Upper lobe of left lung (tissue), 6 donors: ENCODE data around the gene SAFB. TPM values are rescaled to one million over a fixed set of nuclear protein-coding genes. Genes with fewer than 3 reads are reported as not detected.
A peak's percentile ranks its signal among the peaks of the same experiment; 100 is the strongest.

Experiments used
- ATAC-seq, 2 donors: fragments of 200-7000 bp; cut with Tn5 transposase; one replicate each; pipeline ENCODE4 v1.9.1; 2022; ENCODE audit warnings: mild to moderate bottlenecking in 2 of 2, moderate library complexity in 2 of 2; ENCODE audit not compliant: low FRiP score in 2 of 2
- DNase-seq, 2 donors: peaks; one replicate each; pipeline ENCODE4 v3.0.0-alpha.2; 2019 to 2020
- H3K27ac ChIP-seq, 4 donors: fragments of 200-600 bp; sonication (generic); one replicate each; pipeline ENCODE4 v1.5.1; 2016 to 2019
- H3K27me3 ChIP-seq, 4 donors: fragments of 200-600 bp; sonication (generic); one replicate each; pipeline ENCODE4 v1.5.1; 2017 to 2019
- H3K36me3 ChIP-seq, 4 donors: fragments of 200-600 bp; sonication (generic); one replicate each; pipeline ENCODE4 v1.5.1; 2016 to 2019
- H3K4me1 ChIP-seq, 4 donors: fragments of 200-600 bp; sonication (generic); one replicate each; pipeline ENCODE4 v1.5.1; 2018 to 2019
- H3K4me3 ChIP-seq, 4 donors: fragments of 200-600 bp; sonication (generic); one replicate each; pipeline ENCODE4 v1.5.1; 2017 to 2019; ENCODE audit warnings: mild to moderate bottlenecking in 2 of 4, moderate library complexity in 1 of 4
- H3K9me3 ChIP-seq, 4 donors: fragments of 200-600 bp; sonication (generic); one replicate each; pipeline ENCODE4 v1.5.1; 2018 to 2019
- EP300 ChIP-seq, 4 donors: sonication (generic); formaldehyde crosslinking; IDR thresholded peaks; one replicate each; pipeline ENCODE4 v1.5.1; 2017; ENCODE audit warnings: antibody characterized with exemption in 4 of 4, control low read depth in 2 of 4
- POLR2A ChIP-seq, 4 donors: fragments of 450-650 bp; IDR thresholded peaks; one replicate each; pipeline ENCODE4 v1.5.1; 2016 to 2017; ENCODE audit warnings: antibody characterized with exemption in 4 of 4, mild to moderate bottlenecking in 2 of 4
- POLR2AphosphoS5 ChIP-seq, 2 donors: sonication (generic); formaldehyde crosslinking; IDR thresholded peaks; one replicate each; pipeline ENCODE4 v1.5.1; 2017; ENCODE audit warnings: antibody characterized with exemption in 2 of 2
- WGBS, 2 donors: methylation state at CpG; one replicate each; pipeline ENCODE4 v1.1.5; 2017 to 2018; 5-methylcytosine and 5-hydroxymethylcytosine counted together
- total RNA-seq, 6 donors: library from RNA; depleted of rRNA in 4 of 6; stranded (reverse); fragments of >200 nt in 4 of 6; gene quantifications; one replicate each; pipeline versions ENCODE4 v1.1.0 to v1.2.1, GENCODE V29; 2016 to 2021
- TF ChIP-seq, protein P1 (sequence below), 6 experiments: fragments of 450-650 bp in 4 of 6; fragments of 200-600 bp in 2 of 6; sonication (generic) in 2 of 6; IDR thresholded peaks; one replicate each; pipeline ENCODE4 v1.5.1; 2016 to 2019; ENCODE audit warnings: antibody characterized with exemption in 6 of 6
- donor health status: DM: no; HTN: no; CAD: no; lungs with moderate emphysema.
- donor health status: DM: no; HTN: yes; CAD: no; lungs with severe emphysema.

The SAFB gene
- total RNA-seq, 6 donors from 2014 or later = 66.4 to 524 (median 113) TPM

- ATAC-seq = no peak
- H3K9me3 ChIP-seq = no peaks in the 10 kb centered on the region
- no peak for DNase-seq
- WGBS, 2 donors = 93 to 96% methylated on average over 17 of the region's 17 CpGs
- H3K4me3 ChIP-seq = no peak overlapping the region
- no peak overlapping the region for H3K27ac ChIP-seq
- H3K4me1 ChIP-seq = no peaks in the 10 kb centered on the region
- no peak for TF ChIP-seq EP300 (IDR thresholded peaks at IDR 0.05)
- no peaks in the 10 kb centered on the region for H3K27me3 ChIP-seq
- H3K36me3 ChIP-seq = peaks cover 57 to 100% (median 99%) of the 10 kb centered on the region in 4 donors
These were observed 31.4 kb upstream of the SAFB start for GRCh38 chr19:5591476-5591875.

DNA sequence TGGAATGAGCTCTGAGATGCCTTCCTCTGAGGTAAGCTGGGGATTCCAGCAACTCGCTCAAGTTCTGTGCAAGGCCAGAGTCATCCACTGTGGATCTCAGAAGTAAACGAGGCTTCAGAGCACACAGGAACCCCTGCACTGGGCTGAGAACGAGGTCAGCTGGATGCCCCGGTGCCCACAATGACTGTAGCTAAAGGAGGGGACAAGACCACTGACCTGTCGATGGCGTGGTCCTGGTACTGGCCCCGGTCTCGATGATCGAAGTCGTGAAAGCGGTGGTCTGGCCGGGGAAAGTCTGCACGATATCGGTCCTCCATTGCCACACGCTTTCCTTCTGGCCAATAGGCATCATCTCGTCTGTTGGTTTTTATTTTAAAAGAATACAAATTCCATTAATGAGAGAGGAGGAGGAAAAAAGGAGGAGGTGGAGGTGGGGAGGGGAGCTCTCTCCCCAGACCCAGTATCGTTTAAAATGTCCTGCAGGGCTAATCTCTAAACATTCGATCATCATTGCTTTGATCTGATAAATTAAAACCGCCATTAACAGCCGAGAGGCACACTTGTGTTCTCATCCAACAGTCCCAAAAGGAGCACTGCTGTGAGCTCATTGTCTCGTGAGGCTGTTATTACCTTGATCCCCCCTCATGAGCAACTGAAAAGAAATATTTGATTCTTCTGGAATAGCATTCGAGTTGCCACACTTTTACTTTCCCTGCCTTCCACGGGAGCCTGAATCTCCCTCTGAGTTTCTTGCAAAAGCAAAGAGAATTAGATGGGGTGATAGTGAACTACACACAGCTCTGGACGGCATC, 30.1 kb upstream of the SAFB start:
- peaks cover 64 to 100% (median 99%) of the 10 kb centered on the region in 4 donors for H3K36me3 ChIP-seq
- DNase-seq = no peak
- H3K4me3 ChIP-seq = no peak overlapping the region
- WGBS, 2 donors = 91% methylated on average over 24 of the region's 24 CpGs
- TF ChIP-seq POLR2A (IDR thresholded peaks at IDR 0.05) (no peak), POLR2AphosphoS5 (IDR thresholded peaks at IDR 0.05) (no peak), EP300 (IDR thresholded peaks at IDR 0.05) (no peak)
- TF ChIP-seq, protein P1, sequence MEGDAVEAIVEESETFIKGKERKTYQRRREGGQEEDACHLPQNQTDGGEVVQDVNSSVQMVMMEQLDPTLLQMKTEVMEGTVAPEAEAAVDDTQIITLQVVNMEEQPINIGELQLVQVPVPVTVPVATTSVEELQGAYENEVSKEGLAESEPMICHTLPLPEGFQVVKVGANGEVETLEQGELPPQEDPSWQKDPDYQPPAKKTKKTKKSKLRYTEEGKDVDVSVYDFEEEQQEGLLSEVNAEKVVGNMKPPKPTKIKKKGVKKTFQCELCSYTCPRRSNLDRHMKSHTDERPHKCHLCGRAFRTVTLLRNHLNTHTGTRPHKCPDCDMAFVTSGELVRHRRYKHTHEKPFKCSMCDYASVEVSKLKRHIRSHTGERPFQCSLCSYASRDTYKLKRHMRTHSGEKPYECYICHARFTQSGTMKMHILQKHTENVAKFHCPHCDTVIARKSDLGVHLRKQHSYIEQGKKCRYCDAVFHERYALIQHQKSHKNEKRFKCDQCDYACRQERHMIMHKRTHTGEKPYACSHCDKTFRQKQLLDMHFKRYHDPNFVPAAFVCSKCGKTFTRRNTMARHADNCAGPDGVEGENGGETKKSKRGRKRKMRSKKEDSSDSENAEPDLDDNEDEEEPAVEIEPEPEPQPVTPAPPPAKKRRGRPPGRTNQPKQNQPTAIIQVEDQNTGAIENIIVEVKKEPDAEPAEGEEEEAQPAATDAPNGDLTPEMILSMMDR (IDR thresholded peaks at IDR 0.05) = no peak
- no peaks in the 10 kb centered on the region for H3K27me3 ChIP-seq
- ATAC-seq = no peak
- H3K4me1 ChIP-seq = no peaks in the 10 kb centered on the region
- H3K27ac ChIP-seq = no peak overlapping the region
- H3K9me3 ChIP-seq = no peaks in the 10 kb centered on the region

- no peak for TF ChIP-seq POLR2AphosphoS5 (IDR thresholded peaks at IDR 0.05)
- TF ChIP-seq, protein P1 (IDR thresholded peaks at IDR 0.05) = no peak
- no peak for TF ChIP-seq EP300 (IDR thresholded peaks at IDR 0.05)
- TF ChIP-seq POLR2A (IDR thresholded peaks at IDR 0.05) = no peak
- Histone ChIP-seq H3K4me1 (no peaks in the 10 kb centered on the region), H3K36me3 (peaks cover 69 to 100% (median 99%) of the 10 kb centered on the region in 4 donors), H3K27ac (no peak overlapping the region), H3K4me3 (no peak overlapping the region), H3K9me3 (no peaks in the 10 kb centered on the region), H3K27me3 (no peaks in the 10 kb centered on the region)
- DNase-seq (peak in 1 of 2 donors; percentile 85), ATAC-seq (no peak)
- 95 to 97% methylated on average over 62 to 67 of the region's 67 CpGs for WGBS, 2 donors
These were observed 29.3 kb upstream of the SAFB start for GRCh38 chr19:5593343-5594255.

- no peaks in the 10 kb centered on the region for H3K27me3 ChIP-seq
- no peak overlapping the region for H3K27ac ChIP-seq
- TF ChIP-seq EP300 (IDR thresholded peaks at IDR 0.05) (no peak), POLR2A (IDR thresholded peaks at IDR 0.05) (no peak), POLR2AphosphoS5 (IDR thresholded peaks at IDR 0.05) (no peak)
- TF ChIP-seq, protein P1 (IDR thresholded peaks at IDR 0.05) = no peak
- H3K36me3 ChIP-seq = peaks cover 69 to 100% (median 99%) of the 10 kb centered on the region in 4 donors
- no peaks in the 10 kb centered on the region for H3K9me3 ChIP-seq
- no peak overlapping the region for H3K4me3 ChIP-seq
- WGBS, 2 donors = 93 to 97% methylated on average over 7 of the region's 7 CpGs
- no peaks in the 10 kb centered on the region for H3K4me1 ChIP-seq
- no peak for ATAC-seq
- DNase-seq = no peak
These were observed 28.3 kb upstream of the SAFB start for GRCh38 chr19:5594521-5594950.

- WGBS, 2 donors = 84 to 92% methylated on average over 15 to 18 of the region's 18 CpGs
- H3K27ac ChIP-seq = no peak overlapping the region
- no peaks in the 10 kb centered on the region for H3K9me3 ChIP-seq
- no peak overlapping the region for H3K4me3 ChIP-seq
- no peaks in the 10 kb centered on the region for H3K27me3 ChIP-seq
- ATAC-seq (no peak), DNase-seq (no peak)
- TF ChIP-seq POLR2AphosphoS5 (IDR thresholded peaks at IDR 0.05) = no peak
- TF ChIP-seq EP300 (IDR thresholded peaks at IDR 0.05) = no peak
- H3K4me1 ChIP-seq = no peaks in the 10 kb centered on the region
- peaks cover 69 to 100% (median 99%) of the 10 kb centered on the region in 4 donors for H3K36me3 ChIP-seq
These were observed 27.8 kb upstream of the SAFB start for GRCh38 chr19:5595129-5595528.
